HUES48 (cell line): ENCODE data around the gene FOXP3.

ENCODE experiments used
- H3K27ac ChIP-seq: one replicate; pipeline ENCODE4 v1.7.0; 2013; ENCODE audit warnings: low read depth, low read length, inconsistent platforms
- H3K27me3 ChIP-seq: 2 replicates; pipeline ENCODE4 v1.6.1; 2013; ENCODE audit warnings: mild to moderate bottlenecking, low read length; ENCODE audit not compliant: control insufficient read depth, insufficient read depth
- H3K36me3 ChIP-seq: 2 replicates; pipeline ENCODE4 v1.6.1; 2013; ENCODE audit warnings: low read length; ENCODE audit not compliant: control insufficient read depth, insufficient read depth
- H3K4me1 ChIP-seq: 2 replicates; pipeline ENCODE4 v1.6.1; 2013; ENCODE audit warnings: mild to moderate bottlenecking, low read length; ENCODE audit not compliant: control insufficient read depth, insufficient read depth
- H3K4me3 ChIP-seq: 2 replicates; pipeline ENCODE4 v1.5.1; 2013; ENCODE audit warnings: mild to moderate bottlenecking, low read depth, low read length
- H3K9ac ChIP-seq: 2 replicates; pipeline ENCODE4 v1.6.1; 2013; ENCODE audit warnings: mild to moderate bottlenecking, low read depth, low read length, moderate library complexity
- H3K9me3 ChIP-seq: 2 replicates; pipeline ENCODE4 v1.6.1; 2013; ENCODE audit warnings: low read length; ENCODE audit not compliant: control insufficient read depth, insufficient read depth

FOXP3 gene

DNA sequence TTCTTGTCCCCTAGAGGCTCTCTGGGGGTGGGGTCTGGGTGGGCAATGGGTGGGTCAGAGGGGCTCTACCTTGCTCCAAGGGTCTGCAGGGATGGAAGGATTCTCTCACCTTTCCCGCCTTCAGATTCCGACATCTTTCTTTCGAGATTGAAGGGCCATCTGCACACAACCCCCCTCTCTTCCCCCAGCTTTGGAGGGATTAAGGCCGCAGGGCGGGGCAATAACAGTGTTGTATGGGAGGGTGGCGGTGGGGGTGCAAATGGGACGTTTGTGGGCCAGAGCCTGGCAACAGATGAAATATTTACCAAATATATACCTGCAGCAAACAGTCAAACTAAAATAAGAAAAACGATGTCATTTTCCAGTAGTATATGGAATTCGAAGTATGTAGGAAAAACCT, 31.3 kb downstream of the FOXP3 start, which contains the start of gene CACNA1F:
CACNA1F (minus strand) TSS at position 165 of the 400 bp plus-strand sequence; CDS start at position 134, 31 bp downstream.
- Histone ChIP-seq H3K27me3 (no peaks in the 10 kb centered on the region), H3K9ac (no peak within 1 kb of the TSS), H3K4me1 (no peaks in the 10 kb centered on the region), H3K9me3 (peaks cover 7% of the 10 kb centered on the region; the same call in 1 of the 2 replicates), H3K27ac (no peak within 1 kb of the TSS), H3K36me3 (no peaks in the 10 kb centered on the region), H3K4me3 (no peak within 1 kb of the TSS)

DNA sequence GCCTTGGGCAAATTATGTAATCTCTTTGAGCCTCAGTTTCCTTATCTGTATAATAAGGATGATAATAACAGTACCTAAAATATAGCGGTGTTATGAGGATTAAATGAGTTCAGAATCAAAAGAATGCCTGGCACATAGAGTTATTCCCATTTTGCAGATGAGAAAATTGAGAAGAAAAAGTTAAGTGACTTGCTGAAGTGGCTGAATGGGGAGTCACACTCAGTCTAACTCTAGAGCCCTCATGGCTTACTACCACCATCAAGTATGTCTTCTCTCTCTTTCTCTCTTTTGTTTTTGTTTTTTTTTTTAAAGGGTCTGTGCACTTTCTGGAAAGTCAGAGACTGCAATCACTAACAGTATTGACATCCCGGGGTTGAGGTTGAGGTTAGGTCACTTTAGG, 32.0 kb downstream of the FOXP3 start:
- Histone ChIP-seq H3K4me3 (no peak overlapping the region), H3K9ac (no peak overlapping the region), H3K9me3 (peaks cover 6% of the 10 kb centered on the region; the same call in 1 of the 2 replicates), H3K4me1 (no peaks in the 10 kb centered on the region), H3K27ac (no peak overlapping the region), H3K27me3 (no peaks in the 10 kb centered on the region), H3K36me3 (no peaks in the 10 kb centered on the region)

DNA sequence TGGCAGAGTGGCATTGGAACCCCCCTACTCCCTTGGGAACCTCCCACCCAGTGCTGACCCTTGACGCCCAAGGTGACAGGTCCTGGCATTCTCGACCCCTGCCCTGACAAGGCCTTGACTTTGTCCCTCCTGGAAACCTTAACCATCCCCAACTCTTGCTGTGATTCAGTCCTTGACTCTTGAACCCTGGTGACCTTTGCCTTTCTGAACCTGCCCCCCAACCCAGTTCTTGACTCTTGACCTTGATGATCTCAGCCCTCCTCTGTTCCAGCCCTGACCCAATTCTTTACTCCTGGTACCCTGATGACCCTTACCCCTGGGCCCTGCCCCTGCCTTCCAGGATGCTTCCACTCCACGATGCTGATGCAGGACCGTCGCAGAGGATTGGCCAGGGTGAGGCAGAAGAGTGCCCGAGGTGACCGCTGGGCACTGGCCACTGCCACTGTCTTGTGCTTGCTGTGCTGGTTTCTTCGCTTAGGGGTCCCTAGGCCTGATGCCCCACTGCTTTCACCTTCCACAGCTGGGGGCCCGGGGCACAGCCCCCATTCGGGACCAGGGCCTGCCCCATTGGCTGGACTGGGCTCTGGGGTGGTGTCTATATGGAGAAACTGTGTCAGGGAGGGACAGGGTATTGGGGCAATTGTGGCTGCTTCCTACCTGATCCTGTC, 33.0 kb downstream of the FOXP3 start:
- H3K4me1 ChIP-seq, result no peaks in the 10 kb centered on the region
- no peak overlapping the region for H3K27ac ChIP-seq
- H3K36me3 ChIP-seq, result no peaks in the 10 kb centered on the region
- peaks cover 3% of the 10 kb centered on the region; the same call in 1 of the 2 replicates for H3K9me3 ChIP-seq
- peak overlapping the region; percentile 29; the same call in 1 of the 2 replicates for H3K4me3 ChIP-seq
- no peak overlapping the region for H3K9ac ChIP-seq
- H3K27me3 ChIP-seq, result no peaks in the 10 kb centered on the region

DNA sequence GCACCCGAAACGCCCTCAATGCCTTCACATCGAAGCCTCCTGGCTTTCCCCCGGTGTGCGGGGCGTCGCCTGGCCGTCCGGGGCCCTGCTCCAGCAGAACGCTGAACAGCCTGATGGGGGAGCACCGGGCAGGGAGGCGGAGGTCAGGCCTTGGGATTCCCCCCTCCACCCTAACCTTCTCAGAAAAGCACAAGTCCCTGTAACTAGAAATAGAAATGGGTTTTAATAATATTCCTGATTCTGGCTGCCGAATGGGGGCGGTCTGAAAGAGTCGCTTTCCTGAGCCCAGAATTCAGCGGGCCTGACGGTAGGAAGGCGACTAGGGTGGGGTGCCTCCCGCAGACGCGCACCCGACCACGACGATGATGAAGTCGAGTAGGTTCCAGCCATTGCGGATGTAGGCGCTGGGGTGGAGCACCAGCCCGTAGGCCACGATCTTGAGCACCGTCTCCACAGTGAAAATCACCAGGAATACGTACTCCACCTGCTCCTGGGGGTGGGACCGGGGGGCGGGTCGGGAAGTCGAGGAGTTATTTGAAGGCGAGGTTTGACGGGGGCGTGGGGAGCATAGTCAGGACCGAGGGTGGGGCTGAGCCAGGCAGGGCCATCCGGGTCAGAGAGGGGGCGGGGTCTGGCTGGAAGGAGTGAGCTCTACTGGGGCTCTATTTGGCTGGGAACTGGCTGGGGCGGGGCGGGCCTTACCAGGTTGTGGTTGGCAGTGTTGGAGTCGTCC, 33.8 kb downstream of the FOXP3 start:
- Histone ChIP-seq H3K4me3 (peak overlapping the region; percentile 59), H3K9ac (peak overlapping the region; percentile 17; the same call in 1 of the 2 replicates), H3K27ac (peak overlapping the region; percentile 35)

DNA sequence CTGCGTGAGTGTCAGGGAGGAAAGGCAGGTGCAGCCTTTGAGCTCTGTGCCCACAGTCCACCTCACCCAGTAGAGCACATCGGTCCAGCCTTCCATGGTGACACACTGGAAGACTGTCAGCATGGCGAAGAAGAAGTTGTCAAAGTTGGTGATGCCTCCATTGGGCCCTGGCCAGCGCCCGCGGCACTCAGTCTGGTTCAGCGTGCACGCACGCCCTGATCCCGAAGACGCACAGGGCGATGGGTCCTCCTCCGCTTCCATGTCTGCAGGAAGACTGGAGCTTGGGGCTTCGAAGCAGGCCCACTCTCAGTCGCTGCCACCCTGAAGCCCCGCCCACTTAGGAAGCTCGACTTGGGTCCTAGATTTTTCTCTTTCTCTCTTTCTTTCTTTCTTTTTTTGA, 36.3 kb downstream of the FOXP3 start:
- peaks cover 7% of the 10 kb centered on the region; the same call in 1 of the 2 replicates for H3K9me3 ChIP-seq

More for the DNA sequence above, 33.8 kb downstream of the FOXP3 start:
- Histone ChIP-seq H3K9me3 (peaks cover 3% of the 10 kb centered on the region; the same call in 1 of the 2 replicates), H3K36me3 (no peaks in the 10 kb centered on the region), H3K4me1 (no peaks in the 10 kb centered on the region), H3K27me3 (no peaks in the 10 kb centered on the region)

DNA sequence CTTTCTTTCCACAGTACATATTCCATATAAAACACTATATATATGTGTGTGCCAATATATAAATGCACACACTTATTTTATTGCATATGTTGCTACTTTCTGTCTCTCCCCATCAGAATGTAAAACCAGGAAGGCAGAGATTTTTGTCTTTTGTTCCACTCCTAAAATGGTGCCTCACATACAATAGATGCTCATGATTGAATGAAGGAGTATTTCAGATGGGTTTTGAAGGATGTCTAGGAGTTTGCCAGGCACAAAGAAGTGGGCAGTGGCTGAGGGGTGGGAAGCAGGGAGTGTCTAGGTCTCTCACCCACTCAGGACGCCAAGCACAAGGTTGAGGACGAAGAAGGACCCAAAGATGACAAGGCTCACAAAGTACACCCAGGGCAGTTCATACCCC, 36.8 kb downstream of the FOXP3 start:
- Histone ChIP-seq H3K9ac (no peak overlapping the region), H3K4me1 (no peaks in the 10 kb centered on the region), H3K4me3 (no peak overlapping the region), H3K27ac (no peak overlapping the region), H3K36me3 (no peaks in the 10 kb centered on the region), H3K9me3 (peaks cover 7% of the 10 kb centered on the region; the same call in 1 of the 2 replicates), H3K27me3 (no peaks in the 10 kb centered on the region)

More for the DNA sequence above, 36.3 kb downstream of the FOXP3 start:
- H3K36me3 ChIP-seq, result no peaks in the 10 kb centered on the region
- no peak overlapping the region for H3K4me3 ChIP-seq
- no peaks in the 10 kb centered on the region for H3K4me1 ChIP-seq
- no peak overlapping the region for H3K27ac ChIP-seq
- H3K9ac ChIP-seq, result no peak overlapping the region
- no peaks in the 10 kb centered on the region for H3K27me3 ChIP-seq

DNA sequence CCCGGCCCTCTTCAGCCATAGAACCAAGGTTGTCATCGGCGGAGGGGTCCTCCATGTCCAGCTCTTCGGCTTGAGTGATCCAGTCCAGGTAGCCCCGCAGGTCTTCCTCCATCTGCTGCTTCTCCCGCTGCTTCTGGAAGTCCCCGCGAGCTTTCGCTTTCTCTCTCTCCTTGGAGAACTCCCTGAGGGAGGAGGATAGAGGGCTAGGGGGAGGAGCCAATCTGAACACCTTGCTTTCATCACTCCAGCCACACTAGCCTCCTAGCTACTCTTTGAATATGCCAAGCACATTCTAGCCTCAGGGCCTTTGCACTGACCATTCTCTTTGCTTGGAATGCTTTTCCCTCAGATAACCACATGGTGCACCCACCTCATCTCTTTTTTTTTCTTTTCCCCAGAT, 37.6 kb downstream of the FOXP3 start:
- Histone ChIP-seq H3K4me1 (no peaks in the 10 kb centered on the region), H3K27ac (no peak overlapping the region), H3K9ac (no peak overlapping the region), H3K9me3 (peaks cover 7% of the 10 kb centered on the region; the same call in 1 of the 2 replicates), H3K36me3 (no peaks in the 10 kb centered on the region), H3K4me3 (no peak overlapping the region), H3K27me3 (no peaks in the 10 kb centered on the region)

DNA sequence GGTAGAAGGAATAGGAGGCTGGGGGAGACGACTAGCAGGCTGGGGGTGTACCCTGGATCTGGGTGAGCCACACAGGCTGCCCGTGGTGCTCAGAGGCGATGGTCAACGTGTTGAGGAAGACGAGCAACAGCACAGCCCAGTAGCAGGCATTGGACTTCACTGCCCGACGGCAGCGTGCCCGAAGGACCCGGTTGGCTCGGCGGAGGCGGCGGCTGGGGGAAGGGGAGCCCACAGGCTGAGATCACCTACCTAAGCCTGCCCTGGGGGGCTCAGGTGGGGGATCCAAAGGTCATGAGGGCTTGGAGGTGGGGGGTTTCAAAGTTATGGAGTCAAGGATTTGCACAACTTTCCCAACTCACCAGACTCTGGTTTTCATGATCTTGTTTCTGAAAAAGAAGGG, 38.7 kb downstream of the FOXP3 start:
- H3K36me3 ChIP-seq, result no peaks in the 10 kb centered on the region
- no peak overlapping the region for H3K9ac ChIP-seq
- H3K27ac ChIP-seq, result no peak overlapping the region
- no peaks in the 10 kb centered on the region for H3K27me3 ChIP-seq
- H3K4me1 ChIP-seq, result no peaks in the 10 kb centered on the region
- no peak overlapping the region for H3K4me3 ChIP-seq
- H3K9me3 ChIP-seq, result peaks cover 4% of the 10 kb centered on the region; the same call in 1 of the 2 replicates

DNA sequence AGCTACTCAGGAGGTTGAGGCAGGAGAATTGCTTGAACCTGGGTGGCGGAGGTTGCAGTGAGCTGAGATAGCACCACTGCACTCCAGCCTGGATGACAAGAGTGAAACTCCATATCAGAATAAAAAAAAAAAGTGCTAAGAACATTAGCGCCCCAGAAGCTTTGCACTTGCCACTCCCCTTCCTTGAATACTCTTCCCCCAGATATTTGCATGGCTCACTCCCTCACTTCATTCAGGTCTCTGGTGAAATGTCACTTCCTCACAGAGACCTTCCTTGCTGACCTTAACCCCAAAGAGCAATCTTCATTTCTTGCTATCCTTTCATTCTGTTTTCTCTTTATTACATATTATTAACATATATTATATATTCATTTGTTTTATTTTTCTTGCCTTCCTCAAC, 42.6 kb downstream of the FOXP3 start:
- Histone ChIP-seq H3K36me3 (no peaks in the 10 kb centered on the region), H3K27ac (no peak overlapping the region), H3K4me1 (no peaks in the 10 kb centered on the region), H3K9ac (no peak overlapping the region), H3K4me3 (no peak overlapping the region), H3K9me3 (peaks cover 10% of the 10 kb centered on the region; the same call in 1 of the 2 replicates), H3K27me3 (no peaks in the 10 kb centered on the region)

DNA sequence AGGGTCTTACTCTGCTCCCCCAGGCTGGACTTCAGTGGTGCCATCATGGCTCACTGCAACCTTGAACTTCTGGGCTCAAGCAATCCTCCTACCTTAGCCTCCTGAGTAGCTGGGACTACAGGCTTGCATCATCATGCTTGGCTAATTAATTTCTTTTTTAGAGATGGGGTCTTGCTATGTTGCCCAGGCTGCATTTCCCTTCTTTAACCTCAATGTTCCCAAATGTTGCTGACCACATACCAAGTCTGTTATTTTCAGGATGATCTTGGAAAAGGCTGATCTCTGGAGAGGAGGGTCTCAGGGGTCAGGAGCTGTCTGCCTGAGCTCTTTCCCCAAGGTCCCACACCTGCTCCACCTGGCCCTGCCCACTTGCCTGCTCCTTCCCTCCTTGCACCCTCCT, 44.4 kb downstream of the FOXP3 start:
- Histone ChIP-seq H3K9ac (no peak overlapping the region), H3K9me3 (peaks cover 10% of the 10 kb centered on the region; the same call in 1 of the 2 replicates), H3K4me1 (no peaks in the 10 kb centered on the region), H3K4me3 (no peak overlapping the region), H3K36me3 (no peaks in the 10 kb centered on the region), H3K27ac (no peak overlapping the region), H3K27me3 (no peaks in the 10 kb centered on the region)

DNA sequence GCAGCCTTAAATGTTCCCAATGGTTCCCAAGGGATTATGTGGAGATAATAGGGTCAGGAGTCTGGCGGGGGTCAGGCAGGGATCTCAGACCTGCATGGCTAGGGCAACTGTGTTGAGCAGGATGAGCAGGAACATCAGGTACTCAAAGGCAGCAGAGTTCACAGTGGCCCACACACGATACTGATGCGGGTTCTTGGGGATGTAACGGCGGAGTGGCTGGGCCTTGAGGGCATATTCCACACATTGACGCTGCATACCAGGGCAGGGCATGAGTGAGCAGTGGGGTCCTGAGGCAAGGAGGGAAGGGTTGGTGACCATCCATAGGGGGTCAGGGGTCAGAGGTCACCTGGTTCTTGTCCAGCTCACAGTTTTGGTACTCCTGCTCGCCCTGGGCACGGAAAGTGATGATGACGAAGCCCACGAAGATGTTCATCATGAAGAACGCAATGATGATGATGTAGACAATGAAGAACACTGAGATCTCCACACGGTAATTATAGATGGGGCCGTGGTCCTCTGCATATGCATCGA, 49.4 kb downstream of the FOXP3 start:
- Histone ChIP-seq H3K4me3 (no peak overlapping the region), H3K9ac (no peak overlapping the region), H3K4me1 (no peaks in the 10 kb centered on the region), H3K27ac (no peak overlapping the region), H3K27me3 (no peaks in the 10 kb centered on the region), H3K9me3 (peaks cover 27% of the 10 kb centered on the region), H3K36me3 (no peaks in the 10 kb centered on the region)
